NCI-H345 (cell line): ENCODE measurements around the gene DPYSL3.
A peak's percentile ranks its signal among the peaks of the same experiment; 100 is the strongest.
"Not testable (repeated sequence)": the region's sequence is repeated elsewhere in the genome, so short reads cannot be mapped to it uniquely, and the experiment has no call there.

Experiments
- DNase-seq: peaks from one replicate; lab custom pipeline; 2025; lab: John Stamatoyannopoulos, UW

Gene DPYSL3

GRCh38 chr5:147369742-147370374 is 140.0 kb downstream of the DPYSL3 start:
- DNase-seq: peak; percentile 58

GRCh38 chr5:147367381-147367780 is 142.5 kb downstream of the DPYSL3 start:
- not testable (repeated sequence) for DNase-seq

GRCh38 chr5:147361441-147362175 is 148.3 kb downstream of the DPYSL3 start:
- no peak for DNase-seq

- no peak for DNase-seq
These were observed 149.1 kb downstream of the DPYSL3 start for GRCh38 chr5:147360816-147361215.

- DNase-seq: no peak
These were observed 150.3 kb downstream of the DPYSL3 start for GRCh38 chr5:147359581-147359980.

- no peak for DNase-seq
These were observed 150.8 kb downstream of the DPYSL3 start for GRCh38 chr5:147359101-147359500.

GRCh38 chr5:147349241-147349640 is 160.6 kb downstream of the DPYSL3 start:
- DNase-seq: no peak

GRCh38 chr5:147348451-147348850 is 161.4 kb downstream of the DPYSL3 start:
- no peak for DNase-seq

GRCh38 chr5:147348046-147348445 is 161.8 kb downstream of the DPYSL3 start:
- no peak for DNase-seq

- DNase-seq: no peak
These were observed 163.8 kb downstream of the DPYSL3 start for GRCh38 chr5:147346006-147346561.

- DNase-seq: no peak
These were observed 165.0 kb downstream of the DPYSL3 start for GRCh38 chr5:147344861-147345260.

- DNase-seq: no peak
These were observed 168.5 kb downstream of the DPYSL3 start for GRCh38 chr5:147341345-147341744.

GRCh38 chr5:147340941-147341340 is 168.9 kb downstream of the DPYSL3 start:
- no peak for DNase-seq
